HG03280 (cell line): ENCODE measurements around the gene THSD4.

ENCODE experiments used
- ATAC-seq: cut with Tn5 transposase; IDR thresholded peaks from one replicate; pipeline ENCODE4 v1.9.1; 2021; ENCODE audit warnings: mild to moderate bottlenecking, moderate library complexity; ENCODE audit not compliant: unreplicated experiment

Gene THSD4

GRCh38 chr15:71810256-71811035 is 695.2 kb downstream of the THSD4 start, which contains the start of gene NR2E3:
TSS of gene NR2E3 (plus strand) at chr15:71810554. CDS start at chr15:71810744, 190 bp downstream.
- no peak for ATAC-seq

- no peak for ATAC-seq
These were observed 695.9 kb downstream of the THSD4 start for GRCh38 chr15:71811036-71811736.

- no peak for ATAC-seq
These were observed 696.8 kb downstream of the THSD4 start for GRCh38 chr15:71811752-71812735.

- ATAC-seq = no peak
These were observed 697.9 kb downstream of the THSD4 start for GRCh38 chr15:71812966-71813722.

GRCh38 chr15:71813723-71814470 is 698.6 kb downstream of the THSD4 start:
- no peak for ATAC-seq

- ATAC-seq = no peak
These were observed 700.0 kb downstream of the THSD4 start for GRCh38 chr15:71815301-71815700.

- no peak for ATAC-seq
These were observed 702.1 kb downstream of the THSD4 start for GRCh38 chr15:71817351-71817750.

GRCh38 chr15:71820127-71820526 is 704.9 kb downstream of the THSD4 start:
- ATAC-seq = no peak

GRCh38 chr15:71821547-71822129 is 706.4 kb downstream of the THSD4 start:
- ATAC-seq = no peak

- no peak for ATAC-seq
These were observed 707.8 kb downstream of the THSD4 start for GRCh38 chr15:71822890-71823630.

GRCh38 chr15:71823801-71824200 is 708.5 kb downstream of the THSD4 start:
- no peak for ATAC-seq

GRCh38 chr15:71825021-71825730 is 709.9 kb downstream of the THSD4 start:
- no peak for ATAC-seq

- ATAC-seq = no peak
These were observed 710.9 kb downstream of the THSD4 start for GRCh38 chr15:71826196-71826595.

- no peak for ATAC-seq
These were observed 715.7 kb downstream of the THSD4 start for GRCh38 chr15:71830981-71831380.
